GM21737 (cell line): ENCODE measurements around the gene AUTS2.

Experiments
- ATAC-seq: cut with Tn5 transposase; IDR thresholded peaks from one replicate; pipeline ENCODE4 v1.9.1; 2021; ENCODE audit warnings: mild to moderate bottlenecking, moderate library complexity; ENCODE audit not compliant: unreplicated experiment

AUTS2 gene

GRCh38 chr7:69962186-69963065 lies 364.2 kb downstream of the AUTS2 start:
- ATAC-seq, result no peak

GRCh38 chr7:69963393-69963792 lies 365.1 kb downstream of the AUTS2 start:
- no peak for ATAC-seq

GRCh38 chr7:69966766-69967591 lies 368.7 kb downstream of the AUTS2 start:
- ATAC-seq, result no peak

- ATAC-seq, result peak; percentile 59
Measured at GRCh38 chr7:69967689-69968450, 369.6 kb downstream of the AUTS2 start.

GRCh38 chr7:69968969-69969556 lies 370.8 kb downstream of the AUTS2 start:
- no peak for ATAC-seq

GRCh38 chr7:69981646-69982045 lies 383.4 kb downstream of the AUTS2 start:
- no peak for ATAC-seq

- no peak for ATAC-seq
Measured at GRCh38 chr7:69982197-69982596, 383.9 kb downstream of the AUTS2 start.

GRCh38 chr7:69989551-69989950 lies 391.3 kb downstream of the AUTS2 start:
- ATAC-seq, result no peak

GRCh38 chr7:69992938-69993337 lies 394.7 kb downstream of the AUTS2 start:
- ATAC-seq, result no peak

GRCh38 chr7:69994218-69994617 lies 395.9 kb downstream of the AUTS2 start:
- no peak for ATAC-seq

GRCh38 chr7:69994886-69995542 lies 396.7 kb downstream of the AUTS2 start:
- ATAC-seq, result no peak

- no peak for ATAC-seq
Measured at GRCh38 chr7:69996121-69996520, 397.8 kb downstream of the AUTS2 start.

GRCh38 chr7:70000737-70001348 lies 402.6 kb downstream of the AUTS2 start:
- ATAC-seq, result no peak

- ATAC-seq, result no peak
Measured at GRCh38 chr7:70005480-70005879, 407.2 kb downstream of the AUTS2 start.

GRCh38 chr7:70005891-70006260 lies 407.6 kb downstream of the AUTS2 start:
- no peak for ATAC-seq

- no peak for ATAC-seq
Measured at GRCh38 chr7:70006261-70006920, 408.1 kb downstream of the AUTS2 start.

- ATAC-seq, result no peak
Measured at GRCh38 chr7:70008466-70008865, 410.2 kb downstream of the AUTS2 start.

- no peak for ATAC-seq
Measured at GRCh38 chr7:70014472-70015177, 416.4 kb downstream of the AUTS2 start.

- no peak for ATAC-seq
Measured at GRCh38 chr7:70015353-70015752, 417.1 kb downstream of the AUTS2 start.
